HG03095 (cell line): ENCODE measurements around the gene TBC1D22A.

Experiments used
- ATAC-seq: cut with Tn5 transposase; IDR thresholded peaks from one replicate; pipeline ENCODE4 v1.9.1; 2021; ENCODE audit warnings: moderate library complexity; ENCODE audit not compliant: unreplicated experiment

The TBC1D22A gene

DNA sequence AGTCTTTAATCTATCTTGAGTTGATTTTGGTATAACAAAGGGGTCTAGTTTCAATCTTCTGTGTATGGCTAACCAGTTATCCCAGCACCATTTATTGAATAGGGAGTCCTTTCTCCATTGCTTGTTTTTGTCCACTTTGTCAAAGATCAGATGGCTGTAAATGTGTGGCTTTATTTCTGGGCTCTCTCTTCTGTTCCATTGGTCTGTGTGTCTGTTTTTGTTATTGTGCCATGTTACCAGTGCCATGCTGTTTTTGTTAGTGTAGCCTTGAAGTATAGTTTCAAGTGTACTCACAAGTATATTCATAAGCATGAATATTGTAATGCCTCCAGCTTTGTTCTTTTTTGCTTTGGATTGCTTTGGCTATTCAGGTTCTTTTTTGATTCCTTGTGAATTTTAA lies 159.6 kb downstream of the TBC1D22A start:
- no peak for ATAC-seq

DNA sequence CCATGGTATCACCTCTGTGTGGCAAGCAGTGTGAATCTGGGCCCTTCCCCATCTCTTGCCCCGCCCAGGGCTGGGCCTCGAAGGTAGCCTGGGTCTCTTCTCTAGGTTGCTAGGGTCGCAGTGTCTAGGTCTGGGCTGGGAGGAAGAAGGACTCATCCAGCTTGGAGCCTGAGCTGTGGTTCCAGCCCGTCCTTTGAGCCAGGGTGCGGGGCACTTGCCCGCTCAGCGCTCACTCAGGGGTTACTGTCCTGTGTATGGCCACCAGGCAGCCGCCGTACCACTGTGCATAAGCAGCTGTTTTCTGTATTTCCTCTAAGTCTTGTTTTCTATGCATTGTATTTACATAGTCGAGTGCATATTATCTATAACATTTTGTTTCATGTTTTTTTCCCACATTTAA lies 160.9 kb downstream of the TBC1D22A start:
- ATAC-seq: no peak

DNA sequence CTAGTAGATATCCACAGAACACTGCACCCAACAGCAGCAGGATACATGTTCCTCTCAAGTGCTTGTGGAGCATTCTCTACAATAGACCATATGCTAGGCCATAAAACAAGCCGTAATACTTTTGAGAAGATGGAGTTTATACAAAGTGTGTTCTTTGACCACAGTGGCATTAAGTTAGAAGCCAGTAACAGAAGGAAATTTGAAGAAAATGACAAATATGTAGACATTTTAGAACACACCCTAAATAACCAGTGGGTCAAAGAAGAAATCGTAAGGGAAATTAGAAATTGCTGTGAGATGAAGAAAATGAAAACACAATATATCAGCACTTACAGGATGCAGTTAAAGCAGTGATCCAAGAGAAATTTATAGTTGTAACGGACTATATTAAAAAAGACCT lies 163.4 kb downstream of the TBC1D22A start:
- no peak for ATAC-seq

DNA sequence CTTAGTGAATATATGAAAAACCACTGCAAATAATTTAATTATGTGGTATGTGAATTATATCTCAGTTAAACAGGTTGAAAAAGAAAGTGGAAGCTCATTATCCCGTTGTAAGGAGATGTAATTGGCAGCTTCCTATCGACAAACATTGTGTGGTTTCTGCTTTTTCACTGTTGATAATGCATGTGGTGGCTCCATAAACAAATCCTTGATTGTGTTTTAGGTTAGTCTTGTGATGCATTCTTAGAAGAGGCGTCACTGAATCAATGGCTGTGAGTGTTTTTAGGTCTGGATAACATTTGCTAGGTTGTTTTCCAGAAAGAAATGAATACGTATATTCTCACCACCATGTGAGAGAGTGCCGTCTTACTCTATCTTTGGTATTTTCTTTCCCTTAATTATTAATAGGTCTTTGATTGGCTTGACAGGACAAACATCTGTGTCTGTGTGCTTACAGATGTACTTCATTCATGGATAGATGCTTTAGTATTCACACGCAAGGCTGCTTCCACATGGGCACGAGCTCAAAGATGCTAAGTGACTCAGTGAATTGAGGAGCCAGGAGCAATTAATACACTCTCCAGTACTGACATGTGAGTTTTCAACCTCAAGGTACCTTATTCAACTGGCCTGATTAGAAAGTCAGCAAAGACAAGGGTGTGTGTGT lies 166.7 kb downstream of the TBC1D22A start:
- ATAC-seq: no peak

DNA sequence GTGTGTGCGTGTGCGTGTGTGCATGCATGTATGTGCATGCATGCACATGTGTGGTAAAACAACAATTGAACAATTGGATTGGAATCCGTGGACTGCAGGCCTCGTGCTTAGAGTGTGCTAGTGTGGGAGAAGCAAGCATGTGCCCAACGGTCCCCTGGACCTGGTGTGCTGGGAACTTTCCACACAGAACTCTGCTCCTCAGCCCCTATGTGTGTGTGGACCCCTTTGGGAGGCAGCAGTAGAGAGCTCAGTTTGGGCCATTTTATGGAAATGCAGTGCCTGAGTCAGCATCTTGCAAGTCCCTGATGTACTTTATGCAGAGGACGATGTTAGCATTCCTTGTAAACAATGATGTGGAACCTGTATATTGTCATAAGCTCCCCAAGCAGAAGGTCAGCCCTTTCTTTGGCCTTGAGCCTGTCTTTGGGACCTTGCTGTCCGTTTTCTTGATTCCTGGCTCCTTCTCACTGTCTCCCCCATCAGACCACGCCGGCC lies 167.3 kb downstream of the TBC1D22A start:
- ATAC-seq: no peak

DNA sequence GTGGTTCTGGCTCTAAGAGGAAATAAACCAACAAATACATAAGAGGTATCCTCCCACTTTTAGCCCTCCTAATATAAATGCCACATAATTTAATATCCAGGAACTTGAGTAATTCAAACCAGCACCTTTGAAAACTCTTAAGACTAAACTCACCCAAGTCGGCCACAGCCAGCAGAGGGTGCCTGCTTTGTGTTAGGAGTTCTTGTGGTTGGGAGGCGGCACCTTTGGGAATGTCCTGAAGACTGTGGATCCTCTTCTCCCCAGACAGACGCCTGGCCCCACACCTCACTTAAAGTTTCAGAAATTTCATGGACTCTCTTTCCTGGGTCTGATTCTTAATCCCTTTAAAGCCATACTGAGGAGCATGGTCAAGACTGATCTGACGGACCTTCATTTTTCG lies 169.0 kb downstream of the TBC1D22A start:
- ATAC-seq: no peak

DNA sequence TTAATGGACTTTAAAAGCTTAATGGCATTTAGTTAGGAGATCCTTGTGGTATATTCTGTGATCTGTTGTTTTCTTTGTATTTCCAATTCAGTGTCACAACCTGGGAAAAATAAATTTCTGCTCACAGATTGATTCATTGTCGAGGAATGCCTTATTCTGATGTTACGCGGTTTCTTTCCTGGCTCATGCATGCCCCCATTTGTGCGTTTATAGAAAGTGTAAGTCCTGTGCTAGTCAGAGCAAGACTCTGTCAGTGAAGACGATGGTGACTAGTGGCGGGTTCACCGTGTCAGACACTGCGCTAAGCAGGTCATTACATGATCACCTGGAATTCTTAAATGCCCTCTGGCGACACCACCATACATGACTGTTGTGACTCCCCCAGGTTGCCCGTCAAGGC lies 169.4 kb downstream of the TBC1D22A start:
- ATAC-seq: no peak

DNA sequence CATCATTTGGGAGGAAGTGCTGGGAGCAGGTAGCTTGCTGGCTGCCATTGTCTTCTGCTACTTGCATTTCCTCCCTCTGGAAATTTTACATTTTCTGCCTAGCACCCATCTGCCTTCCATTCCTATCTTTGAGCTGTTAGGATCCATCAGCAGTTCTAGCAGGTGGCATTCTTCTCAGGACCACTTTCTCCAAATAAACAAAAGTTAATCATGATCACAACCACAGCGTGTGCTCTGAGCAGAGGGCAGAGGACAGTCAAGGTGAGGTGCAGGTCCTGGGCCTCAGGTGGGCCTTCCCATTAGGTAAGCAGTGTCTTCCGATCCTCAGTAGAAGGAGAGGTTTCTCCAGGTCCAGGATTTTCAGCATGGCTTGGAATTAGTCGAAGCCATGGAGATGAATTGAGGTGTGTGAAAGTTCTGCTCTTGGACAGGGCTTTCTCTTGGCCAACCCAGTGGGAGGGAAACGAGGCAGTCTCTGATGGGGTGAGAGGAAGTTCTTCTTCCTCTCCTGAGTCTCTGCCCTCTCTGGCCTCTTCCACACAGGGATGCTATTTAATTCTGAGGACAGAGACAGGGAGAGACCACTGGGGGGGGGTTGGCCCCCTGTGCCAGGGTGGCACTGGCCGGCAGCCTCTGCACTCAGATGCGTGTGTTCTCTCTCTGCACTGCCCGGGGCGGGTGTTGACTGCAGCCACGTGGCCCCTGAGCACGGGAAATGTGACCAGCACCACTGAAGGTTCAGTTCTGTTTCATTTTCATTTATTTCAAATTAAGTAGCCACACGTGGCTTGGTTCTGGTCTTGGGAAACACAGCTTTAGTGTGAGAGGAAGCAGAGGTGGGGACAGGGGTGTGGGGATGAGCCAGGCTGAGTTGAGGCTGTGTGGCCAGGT lies 170.8 kb downstream of the TBC1D22A start:
- ATAC-seq: no peak

DNA sequence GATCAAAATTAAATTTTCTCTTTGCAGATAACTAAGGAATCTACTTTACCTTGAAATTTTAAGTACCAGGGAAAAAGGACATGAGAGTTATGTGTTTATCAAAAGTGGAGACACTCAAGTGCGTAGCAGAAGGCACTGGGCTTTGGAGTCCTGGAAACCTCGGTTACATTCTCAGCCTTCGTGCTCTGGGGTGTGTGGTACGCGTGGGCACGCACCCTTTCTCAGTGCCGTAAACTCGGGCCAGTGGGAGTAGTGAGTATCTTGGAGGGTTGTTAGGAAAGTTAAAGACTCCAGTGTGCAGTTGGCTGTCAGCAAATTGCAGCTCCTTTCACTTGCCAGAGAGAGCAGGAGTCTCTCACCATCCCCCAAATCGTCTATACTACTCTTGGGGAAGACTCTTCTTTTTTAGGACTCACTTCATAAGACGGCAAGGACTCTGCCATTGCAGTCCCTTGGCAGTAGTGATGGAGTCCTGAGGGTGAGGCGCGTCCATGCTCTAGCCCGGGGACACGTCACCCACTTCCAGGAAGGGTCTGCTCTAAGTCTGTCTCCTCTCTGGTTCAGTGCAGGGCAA lies 171.8 kb downstream of the TBC1D22A start:
- no peak for ATAC-seq

DNA sequence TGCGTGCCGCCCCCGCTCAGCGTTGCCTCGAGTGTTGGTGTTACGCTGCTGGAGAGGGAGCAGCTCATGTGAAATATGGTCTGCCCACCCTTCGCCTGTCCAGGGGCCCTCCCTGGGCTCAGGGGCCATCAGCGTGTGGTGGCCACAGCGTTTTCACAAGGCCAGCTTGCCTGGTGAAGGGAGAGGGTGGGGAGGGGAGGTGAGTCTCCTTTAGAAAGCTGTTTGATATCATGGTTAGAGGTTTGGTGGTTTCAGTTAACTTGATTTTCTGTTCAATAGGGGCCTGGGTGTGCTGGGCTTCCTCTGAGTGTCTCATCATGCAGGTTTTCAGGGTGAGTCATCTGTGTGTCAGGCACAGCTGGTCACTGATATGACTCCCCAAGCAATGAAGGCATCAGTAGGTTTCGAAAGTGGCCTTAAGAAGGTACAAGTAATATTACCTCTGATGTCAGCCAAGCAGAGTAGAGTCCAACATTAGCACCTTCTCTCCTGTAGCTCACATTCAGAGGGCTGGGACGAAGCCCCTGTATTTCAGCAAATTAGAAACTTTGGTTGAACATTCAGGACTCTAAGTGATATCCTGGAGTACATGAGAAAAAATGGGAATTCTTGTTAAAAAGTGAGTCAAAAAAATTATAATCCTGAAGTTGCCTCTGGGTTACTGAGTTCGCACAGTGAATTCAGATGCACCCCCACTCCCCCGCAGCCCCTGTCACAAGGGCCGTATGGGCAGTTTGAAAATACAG lies 172.5 kb downstream of the TBC1D22A start:
- no peak for ATAC-seq

DNA sequence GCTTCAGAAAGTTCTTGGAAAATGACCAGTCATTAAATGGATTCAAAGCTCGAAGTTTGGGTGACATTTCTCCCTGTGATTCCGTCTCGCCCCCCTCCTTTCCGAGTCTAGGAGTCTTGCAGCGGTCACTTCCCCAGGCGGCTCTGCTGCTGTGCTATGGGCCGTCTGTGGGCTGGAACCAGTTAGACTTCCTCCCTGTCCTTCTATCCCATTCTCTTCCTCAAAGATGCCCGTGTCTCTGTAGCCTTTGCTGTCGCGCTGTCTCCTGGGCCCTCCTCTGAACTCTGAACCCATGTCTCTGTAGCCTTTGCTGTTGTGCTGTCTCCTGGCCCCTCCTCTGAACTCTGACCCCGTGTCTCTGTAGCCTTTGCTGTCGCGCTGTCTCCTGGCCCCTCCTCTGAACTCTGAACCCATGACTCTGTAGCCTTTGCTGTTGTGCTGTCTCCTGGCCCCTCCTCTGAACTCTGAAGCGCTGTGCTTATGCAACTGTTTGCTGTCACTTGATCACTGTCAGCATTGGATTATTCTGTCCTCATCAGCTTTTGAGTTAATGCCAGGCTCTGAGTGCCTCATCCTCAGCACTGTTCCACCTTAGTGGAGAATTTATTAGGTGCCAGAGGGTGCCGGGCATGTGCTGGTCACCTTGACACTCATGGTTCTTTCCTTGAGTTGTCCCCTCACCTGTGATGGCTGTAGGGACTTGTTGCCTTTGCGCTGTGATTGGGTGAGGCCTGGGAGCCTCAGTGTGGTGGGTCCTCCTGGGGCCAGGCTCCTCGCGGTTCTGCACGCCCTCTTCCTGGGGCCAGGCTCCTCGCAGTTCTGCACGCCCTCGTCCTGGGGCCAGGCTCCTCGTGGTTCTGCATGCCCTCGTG lies 173.3 kb downstream of the TBC1D22A start:
- ATAC-seq: no peak

DNA sequence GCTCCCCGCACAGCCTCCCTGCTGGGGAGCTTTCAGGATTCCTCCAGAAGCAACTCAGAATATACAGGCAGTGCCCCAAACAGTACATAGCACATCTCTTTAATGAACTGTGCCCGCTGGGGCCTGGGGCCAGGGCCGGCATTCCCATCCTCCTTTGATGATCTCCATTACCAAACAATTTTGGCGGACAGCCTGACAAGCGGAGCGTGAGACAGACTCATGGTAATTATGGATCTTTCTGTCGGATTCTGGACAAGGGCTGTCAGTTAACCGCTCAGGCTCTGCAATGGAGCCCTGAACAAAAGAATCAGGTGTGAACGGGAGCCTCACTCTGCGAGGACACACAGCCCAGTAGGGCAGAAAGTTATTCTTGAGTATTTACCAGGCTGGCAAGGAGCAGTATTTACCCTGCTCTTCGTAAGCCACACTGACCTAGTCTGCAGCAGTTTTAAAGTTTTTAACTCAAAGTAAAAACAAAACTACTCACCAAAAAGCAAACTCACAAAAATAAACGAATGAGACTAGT lies 174.0 kb downstream of the TBC1D22A start:
- ATAC-seq: no peak

DNA sequence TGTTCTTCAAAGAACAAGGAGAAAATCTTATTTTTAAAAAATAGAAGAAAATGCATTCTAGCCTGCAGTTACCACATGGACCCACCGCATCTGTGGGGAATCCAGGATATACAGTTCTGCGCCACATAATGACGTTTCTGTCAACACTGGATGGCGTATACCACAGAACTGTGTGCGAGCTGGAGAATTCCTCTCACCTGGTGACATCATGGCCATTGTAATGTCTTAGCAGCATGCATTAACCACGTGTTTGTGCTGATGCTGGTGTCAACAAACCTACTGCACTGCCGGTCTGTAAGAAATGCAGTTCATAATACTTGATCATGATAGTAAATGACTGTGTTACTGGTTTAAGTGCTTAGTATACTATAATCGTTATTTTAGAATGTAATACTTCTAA lies 174.7 kb downstream of the TBC1D22A start:
- no peak for ATAC-seq

DNA sequence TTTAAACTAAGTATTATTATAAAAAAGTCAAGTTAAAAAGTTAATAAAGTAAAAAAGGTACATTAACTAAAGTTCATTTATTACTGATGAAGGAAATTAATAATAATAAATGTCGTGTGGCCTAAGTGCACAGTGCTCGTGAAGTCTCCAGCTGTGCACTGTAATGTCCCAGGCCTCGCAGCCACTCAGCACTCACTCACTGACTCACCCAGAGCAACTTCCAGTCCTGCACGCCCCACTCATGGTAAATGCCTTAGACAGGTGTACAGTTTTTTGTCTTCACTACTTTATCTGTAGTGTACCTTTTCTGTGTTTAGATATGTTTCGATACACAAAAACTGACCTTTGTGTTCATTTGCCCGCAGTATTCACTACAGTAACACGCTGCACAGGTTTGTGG lies 175.5 kb downstream of the TBC1D22A start:
- no peak for ATAC-seq

DNA sequence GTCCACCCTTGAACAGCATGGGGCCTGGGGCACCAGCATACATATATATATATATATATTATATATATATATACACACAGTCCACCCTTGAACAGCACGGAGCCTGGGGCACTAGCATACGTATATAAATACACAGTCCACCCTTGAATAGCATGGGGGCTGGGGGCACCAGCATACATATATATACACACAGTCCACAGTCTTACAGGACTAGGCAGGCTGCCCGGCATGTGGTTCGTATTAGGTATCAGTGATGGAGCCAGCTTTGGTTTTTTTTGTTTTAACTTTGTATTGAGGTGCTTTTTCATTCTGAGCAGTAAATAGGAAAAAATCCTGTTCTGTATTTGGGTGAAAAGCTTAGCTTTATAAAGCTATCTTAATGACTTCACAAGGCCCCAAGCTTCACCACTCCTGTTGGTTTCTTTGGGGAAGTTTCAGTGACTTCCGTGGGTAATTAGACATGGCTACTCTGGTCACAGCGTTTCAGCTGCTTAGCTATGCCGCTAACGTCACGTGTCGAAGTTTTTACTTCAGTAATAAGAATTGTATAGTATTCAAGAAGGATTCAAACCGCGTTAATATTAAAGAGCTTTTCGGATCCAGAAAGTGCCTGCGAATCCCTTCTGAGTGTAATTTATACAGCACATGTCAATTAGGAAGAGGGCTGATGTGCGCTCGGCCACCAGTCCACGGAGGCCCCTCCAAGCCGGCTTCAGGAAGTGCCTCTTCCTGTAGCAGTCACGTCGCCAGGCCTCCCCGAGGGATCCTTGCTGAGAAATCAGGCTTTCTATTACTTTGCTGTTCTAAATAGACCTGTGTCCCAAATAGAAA lies 179.7 kb downstream of the TBC1D22A start:
- ATAC-seq: no peak

DNA sequence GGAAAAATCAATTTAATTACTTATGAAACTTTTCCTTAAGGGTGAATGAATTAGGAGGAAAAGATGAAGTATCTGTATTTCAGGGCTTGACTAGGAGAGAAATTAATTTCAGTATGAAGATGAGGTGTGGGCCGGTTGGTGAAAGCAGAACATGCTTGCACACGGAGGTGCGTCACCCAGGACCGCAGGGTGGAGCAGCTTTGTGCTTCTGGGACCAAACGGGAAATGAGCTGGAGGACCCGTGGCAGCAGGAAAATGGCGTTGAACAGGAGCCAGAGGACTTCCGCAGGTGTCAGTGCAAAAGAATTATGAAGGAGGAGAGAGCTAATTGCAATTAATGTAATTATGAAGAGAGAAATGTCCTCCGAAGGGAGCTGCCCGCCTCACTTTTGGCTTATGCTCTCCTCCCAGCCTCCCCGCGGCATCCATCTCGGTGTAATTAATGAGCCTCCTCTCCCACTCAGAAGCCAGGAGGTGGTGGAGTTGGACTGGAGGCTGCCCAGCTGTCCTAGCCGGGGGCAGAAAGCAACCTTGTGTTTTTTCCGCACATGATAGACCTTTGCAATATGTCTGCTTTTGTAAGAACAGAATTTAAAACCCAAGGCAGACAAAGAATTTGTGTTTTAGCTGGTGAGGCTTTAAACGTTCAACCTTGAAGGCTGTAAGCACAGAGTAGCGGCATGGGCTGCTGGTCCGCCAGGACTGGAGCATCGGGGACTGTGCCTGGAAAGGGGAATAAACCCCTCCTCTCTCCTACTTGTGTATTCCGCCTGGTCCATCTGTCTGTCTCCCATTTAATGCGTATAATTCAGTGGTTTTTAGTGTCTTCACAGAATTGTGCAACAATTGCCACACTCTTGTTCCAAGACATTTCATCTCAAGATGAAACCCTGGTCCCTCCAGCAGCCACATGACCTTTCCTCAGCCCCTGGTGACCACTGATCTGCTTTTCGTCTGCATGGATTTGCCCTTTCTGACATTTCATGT lies 180.6 kb downstream of the TBC1D22A start:
- ATAC-seq: no peak

DNA sequence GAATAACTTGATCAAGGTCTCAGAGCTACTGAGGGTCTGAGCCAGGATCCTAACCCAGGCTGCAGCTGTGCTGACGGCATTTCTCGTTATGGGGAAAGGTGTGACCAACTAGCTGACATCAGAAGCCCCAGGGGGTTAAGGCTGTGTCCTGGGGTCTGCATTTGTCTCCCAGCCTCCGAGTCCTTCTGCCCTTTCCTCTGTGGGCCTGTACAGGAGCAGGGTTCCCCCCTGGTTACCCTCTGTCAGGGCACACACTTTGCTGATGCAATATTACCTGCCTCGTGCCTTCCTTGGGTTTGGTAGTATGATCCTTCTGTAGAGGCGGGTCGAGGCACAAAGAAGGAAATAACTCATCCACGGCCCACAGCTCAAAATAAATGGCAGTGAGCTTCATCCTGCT lies 183.0 kb downstream of the TBC1D22A start:
- no peak for ATAC-seq

DNA sequence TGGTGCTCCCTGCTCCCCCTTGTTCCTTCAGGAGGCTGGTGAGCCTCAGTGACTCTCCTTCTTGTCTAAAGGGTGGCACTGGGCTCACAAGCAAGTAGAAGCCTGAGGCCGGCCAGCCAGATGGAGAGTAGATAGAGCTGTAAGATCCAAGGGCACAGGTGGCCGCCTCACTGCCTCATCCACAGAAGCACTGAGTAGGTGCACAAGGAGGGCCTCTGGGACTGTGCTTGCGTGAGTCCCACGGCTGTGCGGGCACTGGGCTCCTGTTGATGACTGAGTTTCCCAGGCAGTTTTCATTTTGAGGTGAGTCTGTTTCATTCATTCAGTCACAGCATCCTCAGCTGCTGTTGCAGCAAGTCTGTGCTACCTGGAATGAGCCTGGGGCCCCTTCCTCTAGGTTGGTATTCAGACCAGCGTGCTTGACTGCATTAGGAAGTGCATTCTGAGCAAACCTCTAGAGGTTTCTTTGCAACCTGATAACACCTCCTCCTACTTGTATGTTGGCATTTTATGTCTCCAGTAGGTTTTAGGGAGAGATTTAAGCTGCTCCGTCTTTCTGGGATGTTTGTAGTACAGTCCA lies 184.0 kb downstream of the TBC1D22A start:
- no peak for ATAC-seq
